ENCODE results near the gene TULP1. TPM values are rescaled to one million over a fixed set of nuclear protein-coding genes. Genes with fewer than 3 reads are reported as not detected.

Gene TULP1
- total and polyA plus RNA-seq, 2 of the 4 experiments (the other 2 are of a cell fraction) = not detected

DNA sequence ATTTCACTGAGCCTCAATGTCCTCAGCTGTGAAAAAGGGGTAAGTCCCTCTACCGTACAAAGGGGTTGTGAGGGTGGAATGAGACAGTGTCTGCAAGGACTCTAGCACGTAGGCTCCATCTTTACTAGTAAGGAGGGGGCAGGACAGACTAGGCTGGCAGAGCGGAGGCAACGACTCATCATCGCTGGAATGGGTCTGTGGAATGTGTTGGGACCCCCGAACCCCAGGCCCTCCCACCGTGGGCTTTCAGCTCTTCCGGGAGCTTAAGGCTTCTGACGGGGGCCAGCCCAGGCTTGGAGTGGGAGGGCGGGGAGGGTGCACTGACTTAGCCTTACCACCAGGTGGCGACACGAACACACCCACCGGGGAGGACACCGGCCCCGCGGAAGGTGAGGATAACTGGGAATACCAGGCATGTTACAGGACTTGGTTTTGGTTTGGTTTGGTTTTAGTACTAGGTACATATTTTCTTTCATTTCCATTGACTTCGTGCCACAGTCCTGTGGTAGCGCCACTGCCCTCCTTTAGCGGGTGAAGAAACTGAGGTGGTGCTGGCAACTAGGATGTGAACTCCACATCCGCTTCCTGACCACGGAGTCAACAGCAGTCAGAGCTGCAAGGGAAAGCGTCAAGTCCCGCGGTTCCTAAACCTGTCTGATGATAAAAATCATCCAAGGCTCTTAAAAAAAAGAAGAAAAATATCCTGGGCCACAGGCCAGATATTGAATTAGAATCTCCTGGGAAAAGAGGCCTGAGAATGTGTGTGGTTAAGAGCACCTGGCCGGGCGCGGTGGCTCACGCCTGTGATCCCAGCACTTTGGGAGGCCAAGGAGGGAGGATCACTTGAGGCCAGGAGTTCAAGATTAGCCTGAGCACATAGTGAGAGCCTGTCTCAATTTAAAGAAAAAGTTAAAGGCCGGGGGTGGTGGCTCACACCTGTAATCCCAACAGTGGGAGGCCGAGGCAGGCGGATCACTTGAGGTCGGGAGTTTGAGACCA lies 10.3 kb upstream of the TULP1 start:
- peaks cover 15% of the 10 kb centered on the region for H3K27me3 ChIP-seq (ENCODE audit: control insufficient read depth, insufficient read depth, low read length)
- TF ChIP-seq RAD21 (IDR thresholded peaks at IDR 0.05; ENCODE audit: low read length) (peak; percentile 93), MAZ (IDR thresholded peaks at IDR 0.05; ENCODE audit: borderline replicate concordance, low read depth, low read length) (peak; percentile 61; the same call in 1 of the 2 replicates), MXI1 (IDR thresholded peaks at IDR 0.05; ENCODE audit: borderline replicate concordance, low read depth, low read length) (no peak), CEBPB (IDR thresholded peaks at IDR 0.05; ENCODE audit: low read depth, low read length) (no peak), SMC3 (IDR thresholded peaks at IDR 0.05; ENCODE audit: low read depth, low read length) (peak; percentile 84), MAFK (IDR thresholded peaks at IDR 0.05; ENCODE audit: low read depth, low read length) (no peak)
- TF ChIP-seq, protein P1, sequence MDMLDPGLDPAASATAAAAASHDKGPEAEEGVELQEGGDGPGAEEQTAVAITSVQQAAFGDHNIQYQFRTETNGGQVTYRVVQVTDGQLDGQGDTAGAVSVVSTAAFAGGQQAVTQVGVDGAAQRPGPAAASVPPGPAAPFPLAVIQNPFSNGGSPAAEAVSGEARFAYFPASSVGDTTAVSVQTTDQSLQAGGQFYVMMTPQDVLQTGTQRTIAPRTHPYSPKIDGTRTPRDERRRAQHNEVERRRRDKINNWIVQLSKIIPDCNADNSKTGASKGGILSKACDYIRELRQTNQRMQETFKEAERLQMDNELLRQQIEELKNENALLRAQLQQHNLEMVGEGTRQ (IDR thresholded peaks at IDR 0.05; ENCODE audit: low read depth, low read length) = no peak
- TF ChIP-seq, protein P2, sequence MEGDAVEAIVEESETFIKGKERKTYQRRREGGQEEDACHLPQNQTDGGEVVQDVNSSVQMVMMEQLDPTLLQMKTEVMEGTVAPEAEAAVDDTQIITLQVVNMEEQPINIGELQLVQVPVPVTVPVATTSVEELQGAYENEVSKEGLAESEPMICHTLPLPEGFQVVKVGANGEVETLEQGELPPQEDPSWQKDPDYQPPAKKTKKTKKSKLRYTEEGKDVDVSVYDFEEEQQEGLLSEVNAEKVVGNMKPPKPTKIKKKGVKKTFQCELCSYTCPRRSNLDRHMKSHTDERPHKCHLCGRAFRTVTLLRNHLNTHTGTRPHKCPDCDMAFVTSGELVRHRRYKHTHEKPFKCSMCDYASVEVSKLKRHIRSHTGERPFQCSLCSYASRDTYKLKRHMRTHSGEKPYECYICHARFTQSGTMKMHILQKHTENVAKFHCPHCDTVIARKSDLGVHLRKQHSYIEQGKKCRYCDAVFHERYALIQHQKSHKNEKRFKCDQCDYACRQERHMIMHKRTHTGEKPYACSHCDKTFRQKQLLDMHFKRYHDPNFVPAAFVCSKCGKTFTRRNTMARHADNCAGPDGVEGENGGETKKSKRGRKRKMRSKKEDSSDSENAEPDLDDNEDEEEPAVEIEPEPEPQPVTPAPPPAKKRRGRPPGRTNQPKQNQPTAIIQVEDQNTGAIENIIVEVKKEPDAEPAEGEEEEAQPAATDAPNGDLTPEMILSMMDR (conservative IDR thresholded peaks at IDR 0.05; ENCODE audit: low read depth, low read length) = peak; percentile 92
- dilution Hi-C loops (cut with HindIII; ENCODE audit: low sequenced_read_pairs, unreplicated experiment) (no loop called here), in situ Hi-C loops (cut with MboI; ENCODE audit: low sequenced_read_pairs) (loop anchor here (5.0 kb wide), 2 partner anchors 44 to 214 kb away; partner anchors contain the start of gene ARMC12), intact Hi-C loops (cut with micrococcal nuclease) (loop anchor here (1.0 to 5.0 kb wide), 4 partner anchors 59 to 574 kb away; partner anchors contain the start of gene ARMC12)
- no peaks in the 10 kb centered on the region for H3K36me3 ChIP-seq (ENCODE audit: control insufficient read depth, insufficient read depth, low read length)
- H2BK120ac ChIP-seq (ENCODE audit: low read depth, low read length) = no peak overlapping the region
- H3K27ac ChIP-seq (ENCODE audit: insufficient read depth, low read length) = no peak overlapping the region
- peak overlapping the region; percentile 81 for H2AFZ ChIP-seq (replicated peaks; ENCODE audit: low read length, poor library complexity)
- no peak overlapping the region for H3K4me3 ChIP-seq (ENCODE audit: insufficient read depth, low read depth, low read length)
- no peaks in the 10 kb centered on the region for H3K79me1 ChIP-seq (ENCODE audit: low read depth in 1 of 2, low read length in 2 of 2)
- no peak overlapping the region for H3K56ac ChIP-seq (ENCODE audit: extremely low read depth, insufficient read depth, low read length)
- H2BK20ac ChIP-seq (ENCODE audit: low read depth, low read length) = no peak overlapping the region
- H3K14ac ChIP-seq (replicated peaks; ENCODE audit: low read depth, low read length) = no peak overlapping the region
- no peak overlapping the region for H2AK9ac ChIP-seq (replicated peaks; ENCODE audit: low read depth, low read length, poor library complexity)
- H2AK5ac ChIP-seq (ENCODE audit: low read depth, low read length) = no peak overlapping the region
- H2BK15ac ChIP-seq (ENCODE audit: low read depth, low read length) = no peak overlapping the region
- peak overlapping the region in 1 of 2 experiments; percentile 33; a peak in 1 of 4 replicates for H4K8ac ChIP-seq (ENCODE audit: low read depth in 2 of 2, low read length in 2 of 2)
- ChIA-PET POLR2A (ENCODE audit: unreplicated experiment) (no interaction called here), CTCF (interaction anchor here (0.6 to 1.2 kb wide), 8 partner anchors 8 to 214 kb away, joined by 3 to 6 read pairs (median 4); partner anchors contain the start of gene ARMC12)
- H3K9me1 ChIP-seq (ENCODE audit: insufficient read depth, low read length) = no peaks in the 10 kb centered on the region
- H2BK5ac ChIP-seq (ENCODE audit: low read depth, low read length, poor library complexity, severe bottlenecking) = no peak overlapping the region
- ATAC-seq (ENCODE audit: low read depth) (peak; percentile 100), DNase-seq (peak; percentile 50)
- H4K20me1 ChIP-seq (ENCODE audit: insufficient read depth, low read length) = no peaks in the 10 kb centered on the region
- no peak overlapping the region for H3K9ac ChIP-seq (ENCODE audit: low read depth, low read length)
- 25% methylated on average over 4 of the region's 32 CpGs; no CpG with 5 or more reads in 1 of the 2 experiments for WGBS, 2 experiments (ENCODE audit: extremely low coverage in 2 of 2, insufficient read length in 1 of 2)
- H3K9me3 ChIP-seq (ENCODE audit: control insufficient read depth, insufficient read depth, low read length) = no peaks in the 10 kb centered on the region
- no peak overlapping the region for H3K23ac ChIP-seq (ENCODE audit: low read depth, low read length)
- H3K4me1 ChIP-seq (ENCODE audit: control insufficient read depth, insufficient read depth, low read length) = no peaks in the 10 kb centered on the region
- H4K91ac ChIP-seq (ENCODE audit: insufficient read depth, low read depth, low read length) = no peak overlapping the region
- peak overlapping the region; percentile 68 for H3K4me2 ChIP-seq (ENCODE audit: low read depth, low read length)
- no peak overlapping the region for H3K18ac ChIP-seq (ENCODE audit: low read depth, low read length)
- no peak overlapping the region for H4K5ac ChIP-seq (ENCODE audit: low read depth, low read length)
- BruUV-seq (replicated peaks) = no TSS peak
- no peak overlapping the region for H3K4ac ChIP-seq (ENCODE audit: low read depth, low read length)

All from IMR-90 (cell line).